ENCODE data around the gene PSMA2. TPM values are rescaled to one million over a fixed set of nuclear protein-coding genes. Genes with fewer than 3 reads are reported as not detected.

Gene PSMA2
- total RNA-seq, 1 donor from 2014 or later: 91.8 TPM

- H3K27me3 ChIP-seq (ENCODE audit: control insufficient read depth, insufficient read depth, low read length): no peaks in the 10 kb centered on the region
- TF ChIP-seq CTCF (IDR thresholded peaks at IDR 0.05; ENCODE audit: insufficient read depth, low read length, poor library complexity, severe bottlenecking): no peak
- DNase-seq (ENCODE audit: low read depth): peak; percentile 71
- H3K36me3 ChIP-seq (ENCODE audit: control insufficient read depth, insufficient read depth, low read length): no peaks in the 10 kb centered on the region
- H3K4me3 ChIP-seq (ENCODE audit: low read depth, low read length): peak within 1 kb of the TSS; percentile 74
Observed at GRCh38 chr7:42911454-42912447, 20.2 kb downstream of the PSMA2 start, which contains the start of gene C7orf25. TSS of gene C7orf25 (minus strand) at chr7:42912070. CDS start at chr7:42910900, 1,170 bp downstream.

GRCh38 chr7:42910306-42910705 is 21.7 kb downstream of the PSMA2 start:
- H3K4me3 ChIP-seq (ENCODE audit: low read depth, low read length): no peak overlapping the region
- no peaks in the 10 kb centered on the region for H3K36me3 ChIP-seq (ENCODE audit: control insufficient read depth, insufficient read depth, low read length)
- TF ChIP-seq CTCF (IDR thresholded peaks at IDR 0.05; ENCODE audit: insufficient read depth, low read length, poor library complexity, severe bottlenecking): no peak
- no peaks in the 10 kb centered on the region for H3K27me3 ChIP-seq (ENCODE audit: control insufficient read depth, insufficient read depth, low read length)
- no peak for DNase-seq (ENCODE audit: low read depth)

GRCh38 chr7:42907316-42907715 is 24.7 kb downstream of the PSMA2 start:
- no peak for TF ChIP-seq CTCF (IDR thresholded peaks at IDR 0.05; ENCODE audit: insufficient read depth, low read length, poor library complexity, severe bottlenecking)
- no peaks in the 10 kb centered on the region for H3K27me3 ChIP-seq (ENCODE audit: control insufficient read depth, insufficient read depth, low read length)
- no peak for DNase-seq (ENCODE audit: low read depth)
- H3K36me3 ChIP-seq (ENCODE audit: control insufficient read depth, insufficient read depth, low read length): no peaks in the 10 kb centered on the region
- no peak overlapping the region for H3K4me3 ChIP-seq (ENCODE audit: low read depth, low read length)

- Histone ChIP-seq H3K27me3 (ENCODE audit: control insufficient read depth, insufficient read depth, low read length) (no peaks in the 10 kb centered on the region), H3K36me3 (ENCODE audit: control insufficient read depth, insufficient read depth, low read length) (no peaks in the 10 kb centered on the region), H3K4me3 (ENCODE audit: low read depth, low read length) (no peak overlapping the region)
- no peak for DNase-seq (ENCODE audit: low read depth)
- no peak for TF ChIP-seq CTCF (IDR thresholded peaks at IDR 0.05; ENCODE audit: insufficient read depth, low read length, poor library complexity, severe bottlenecking)
Observed at GRCh38 chr7:42906181-42906580, 25.8 kb downstream of the PSMA2 start.

GRCh38 chr7:42902331-42902730 is 29.6 kb downstream of the PSMA2 start:
- DNase-seq (ENCODE audit: low read depth): no peak
- Histone ChIP-seq H3K36me3 (ENCODE audit: control insufficient read depth, insufficient read depth, low read length) (no peaks in the 10 kb centered on the region), H3K27me3 (ENCODE audit: control insufficient read depth, insufficient read depth, low read length) (no peaks in the 10 kb centered on the region), H3K4me3 (ENCODE audit: low read depth, low read length) (no peak overlapping the region)
- no peak for TF ChIP-seq CTCF (IDR thresholded peaks at IDR 0.05; ENCODE audit: insufficient read depth, low read length, poor library complexity, severe bottlenecking)
